Measurements from ENCODE around the gene SLC35A3.
"Not testable (repeated sequence)": the region's sequence is repeated elsewhere in the genome, so short reads cannot be mapped to it uniquely, and the experiment has no call there.

The SLC35A3 gene

GRCh38 chr1:99972066-99972465 is 2.3 kb downstream of the SLC35A3 start:
- DNase-seq (ENCODE audit: low read depth in 2 of 2): not testable (repeated sequence)

GRCh38 chr1:99975529-99975928 is 5.7 kb downstream of the SLC35A3 start:
- no peak for DNase-seq (ENCODE audit: low read depth in 2 of 2)

GRCh38 chr1:99977326-99977725 is 7.5 kb downstream of the SLC35A3 start:
- DNase-seq (ENCODE audit: low read depth in 2 of 2): not testable (repeated sequence)

GRCh38 chr1:99978218-99978617 is 8.4 kb downstream of the SLC35A3 start:
- DNase-seq (ENCODE audit: low read depth in 2 of 2): no peak

GRCh38 chr1:99979091-99979490 is 9.3 kb downstream of the SLC35A3 start:
- no peak for DNase-seq (ENCODE audit: low read depth in 2 of 2)

- DNase-seq (ENCODE audit: low read depth in 2 of 2): no peak
Observed at GRCh38 chr1:99980928-99981327, 11.1 kb downstream of the SLC35A3 start.

- no peak for DNase-seq (ENCODE audit: low read depth in 2 of 2)
Observed at GRCh38 chr1:99986656-99987225, 16.9 kb downstream of the SLC35A3 start.

- DNase-seq (ENCODE audit: low read depth in 2 of 2): no peak
Observed at GRCh38 chr1:99988210-99988765, 18.5 kb downstream of the SLC35A3 start.

- no peak for DNase-seq (ENCODE audit: low read depth in 2 of 2)
Observed at GRCh38 chr1:99992044-99992722, 22.4 kb downstream of the SLC35A3 start.

- no peak for DNase-seq (ENCODE audit: low read depth in 2 of 2)
Observed at GRCh38 chr1:99992760-99993467, 23.1 kb downstream of the SLC35A3 start.

GRCh38 chr1:99993468-99993845 is 23.7 kb downstream of the SLC35A3 start:
- DNase-seq (ENCODE audit: low read depth in 2 of 2): no peak

- DNase-seq (ENCODE audit: low read depth in 2 of 2): no peak
Observed at GRCh38 chr1:99994496-99994895, 24.7 kb downstream of the SLC35A3 start.

GRCh38 chr1:99996951-99997350 is 27.2 kb downstream of the SLC35A3 start:
- no peak for DNase-seq (ENCODE audit: low read depth in 2 of 2)

- no peak for DNase-seq (ENCODE audit: low read depth in 2 of 2)
Observed at GRCh38 chr1:100001462-100001861, 31.7 kb downstream of the SLC35A3 start.

GRCh38 chr1:100005424-100005823 is 35.6 kb downstream of the SLC35A3 start:
- no peak for DNase-seq (ENCODE audit: low read depth in 2 of 2)

- no peak for DNase-seq (ENCODE audit: low read depth in 2 of 2)
Observed at GRCh38 chr1:100006688-100007087, 36.9 kb downstream of the SLC35A3 start.

- no peak for DNase-seq (ENCODE audit: low read depth in 2 of 2)
Observed at GRCh38 chr1:100009458-100009857, 39.7 kb downstream of the SLC35A3 start.

- DNase-seq (ENCODE audit: low read depth in 2 of 2): no peak
Observed at GRCh38 chr1:100010804-100011203, 41.0 kb downstream of the SLC35A3 start.

GRCh38 chr1:100019220-100019619 is 49.4 kb downstream of the SLC35A3 start:
- no peak for DNase-seq (ENCODE audit: low read depth in 2 of 2)

GRCh38 chr1:100023482-100023881 is 53.7 kb downstream of the SLC35A3 start:
- no peak for DNase-seq (ENCODE audit: low read depth in 2 of 2)

GRCh38 chr1:100027212-100027611 is 57.4 kb downstream of the SLC35A3 start:
- DNase-seq (ENCODE audit: low read depth in 2 of 2): no peak

GRCh38 chr1:100028765-100029164 is 59.0 kb downstream of the SLC35A3 start:
- DNase-seq (ENCODE audit: low read depth in 2 of 2): no peak

GRCh38 chr1:100034470-100034869 is 64.7 kb downstream of the SLC35A3 start:
- no peak for DNase-seq (ENCODE audit: low read depth in 2 of 2)
